Liver (tissue), 3 donors: ENCODE measurements around the gene SOX5.

Experiments used
- EGR1 ChIP-seq, 2 donors: IDR thresholded peaks; 2 replicates each; pipeline ENCODE4 v1.6.1; 2016 to 2018; ENCODE audit warnings: antibody characterized with exemption in 2 of 2, low read depth in 2 of 2
- MAX ChIP-seq: IDR thresholded peaks from 2 replicates; pipeline ENCODE4 v1.6.1; 2016; ENCODE audit warnings: antibody characterized with exemption
- RAD21 ChIP-seq, 2 donors: IDR thresholded peaks; 2 replicates each; pipeline ENCODE4 v1.6.1; 2016; ENCODE audit warnings: antibody characterized with exemption in 2 of 2, mild to moderate bottlenecking in 2 of 2
- REST ChIP-seq: IDR thresholded peaks from 2 replicates; pipeline ENCODE4 v1.6.1; 2016; ENCODE audit warnings: antibody characterized with exemption, mild to moderate bottlenecking
- RXRA ChIP-seq, 2 donors: IDR thresholded peaks; 2 replicates each; pipeline ENCODE4 v1.6.1; 2017 to 2018; ENCODE audit warnings: antibody characterized with exemption in 2 of 2, mild to moderate bottlenecking in 1 of 2
- SP1 ChIP-seq: IDR thresholded peaks from 2 replicates; pipeline ENCODE4 v1.6.1; 2018; ENCODE audit warnings: antibody characterized with exemption, mild to moderate bottlenecking
- TAF1 ChIP-seq: conservative IDR thresholded peaks from 2 replicates; pipeline ENCODE4 v1.6.1; 2016; ENCODE audit warnings: antibody characterized with exemption, mild to moderate bottlenecking
- YY1 ChIP-seq: IDR thresholded peaks from 2 replicates; pipeline ENCODE4 v1.6.1; 2016; ENCODE audit warnings: antibody characterized with exemption, mild to moderate bottlenecking
- TF ChIP-seq, protein P1 (sequence below): fragments of 150-350 bp; IDR thresholded peaks from 2 replicates; pipeline ENCODE4 v1.5.1; 2017; ENCODE audit warnings: improper control_type of control experiment, low read depth, low read length; ENCODE audit not compliant: missing input control
- donor health status: healthy.
- donor health status: healthy.

DNA sequence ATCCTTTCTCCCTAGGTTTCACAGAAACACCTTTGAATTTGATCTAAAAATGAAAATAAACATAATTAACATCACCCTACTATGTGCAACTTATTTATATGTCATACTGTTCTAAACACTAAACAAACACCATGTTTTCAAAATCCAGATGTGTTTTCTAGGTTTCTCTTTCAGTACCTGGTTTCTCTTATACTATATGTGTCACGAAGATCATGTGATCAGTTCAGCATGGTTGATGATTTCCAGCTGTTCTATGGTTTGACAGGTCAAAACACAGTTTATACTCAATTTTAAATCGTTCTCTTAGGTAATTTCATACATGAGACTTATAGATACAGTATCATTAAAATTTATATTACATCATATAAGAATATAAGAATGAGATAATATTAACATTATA is 373.1 kb downstream of the SOX5 start:
- TF ChIP-seq TAF1 (no peak), REST (no peak), RXRA (IDR thresholded peaks at IDR 0.05) (no peak), SP1 (no peak), MAX (no peak), EGR1 (IDR thresholded peaks at IDR 0.05; ENCODE audit: low read depth in 2 of 2) (no peak), RAD21 (IDR thresholded peaks at IDR 0.05) (no peak), YY1 (no peak)
- TF ChIP-seq, protein P1, sequence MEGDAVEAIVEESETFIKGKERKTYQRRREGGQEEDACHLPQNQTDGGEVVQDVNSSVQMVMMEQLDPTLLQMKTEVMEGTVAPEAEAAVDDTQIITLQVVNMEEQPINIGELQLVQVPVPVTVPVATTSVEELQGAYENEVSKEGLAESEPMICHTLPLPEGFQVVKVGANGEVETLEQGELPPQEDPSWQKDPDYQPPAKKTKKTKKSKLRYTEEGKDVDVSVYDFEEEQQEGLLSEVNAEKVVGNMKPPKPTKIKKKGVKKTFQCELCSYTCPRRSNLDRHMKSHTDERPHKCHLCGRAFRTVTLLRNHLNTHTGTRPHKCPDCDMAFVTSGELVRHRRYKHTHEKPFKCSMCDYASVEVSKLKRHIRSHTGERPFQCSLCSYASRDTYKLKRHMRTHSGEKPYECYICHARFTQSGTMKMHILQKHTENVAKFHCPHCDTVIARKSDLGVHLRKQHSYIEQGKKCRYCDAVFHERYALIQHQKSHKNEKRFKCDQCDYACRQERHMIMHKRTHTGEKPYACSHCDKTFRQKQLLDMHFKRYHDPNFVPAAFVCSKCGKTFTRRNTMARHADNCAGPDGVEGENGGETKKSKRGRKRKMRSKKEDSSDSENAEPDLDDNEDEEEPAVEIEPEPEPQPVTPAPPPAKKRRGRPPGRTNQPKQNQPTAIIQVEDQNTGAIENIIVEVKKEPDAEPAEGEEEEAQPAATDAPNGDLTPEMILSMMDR = no peak
